Body of pancreas (tissue), 4 donors: ENCODE measurements around the gene FOXD3.

Experiments
- CTCF ChIP-seq, 7 experiments: fragments of 450-650 bp in 4 of 7; fragments of 200-600 bp in 3 of 7; sonication (generic) in 3 of 7; IDR thresholded peaks; one replicate each; pipeline ENCODE4 v1.5.1; 2016 to 2019; ENCODE audit warnings: antibody characterized with exemption in 7 of 7
- POLR2A ChIP-seq, 3 donors: fragments of 450-650 bp; IDR thresholded peaks; one replicate each; pipeline ENCODE4 v1.6.1; 2016; ENCODE audit warnings: antibody characterized with exemption in 3 of 3, mild to moderate bottlenecking in 2 of 3

DNA sequence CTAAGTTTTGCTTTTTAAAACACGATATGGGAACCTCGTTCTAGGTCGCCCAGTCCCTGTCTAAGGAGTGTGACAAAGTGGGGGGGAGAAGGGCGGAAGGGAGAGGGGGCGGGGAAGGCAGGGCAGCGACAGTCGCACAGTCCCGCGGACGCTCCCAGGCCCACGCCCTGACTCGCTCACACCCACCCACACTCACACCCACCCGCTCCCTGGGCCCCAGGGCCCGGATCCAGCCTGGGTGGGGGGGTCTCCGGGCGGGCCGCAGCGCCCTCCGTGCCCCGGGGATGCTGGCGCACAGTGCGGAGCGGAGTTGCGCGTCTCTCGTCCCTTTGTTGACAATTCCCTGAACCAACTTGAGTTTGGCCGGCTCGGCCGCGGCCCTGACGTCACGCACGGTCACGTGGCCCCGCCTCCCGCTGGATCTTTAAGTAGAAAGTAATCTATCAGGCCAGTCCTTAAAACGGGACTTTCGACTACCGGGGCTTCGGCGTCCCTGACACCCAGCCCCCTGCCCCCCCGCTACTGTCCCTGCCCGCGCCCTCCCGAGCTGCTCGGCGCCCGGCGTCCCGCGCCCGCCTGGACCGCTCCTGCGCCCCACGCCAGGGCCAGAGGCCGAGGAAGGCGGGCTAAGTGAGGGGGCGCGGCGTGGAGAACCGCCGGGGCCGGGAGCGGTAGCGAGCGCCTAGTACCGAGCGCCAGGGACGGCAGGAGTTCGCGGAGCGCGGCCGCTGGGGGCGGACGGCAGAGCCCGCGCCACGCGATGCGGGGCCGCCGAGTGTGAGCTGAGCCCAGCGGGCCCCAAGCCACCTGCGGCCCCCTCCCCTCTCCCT is at the start of gene FOXD3:
- TF ChIP-seq CTCF (IDR thresholded peaks at IDR 0.05) (no peak), POLR2A (IDR thresholded peaks at IDR 0.05) (no peak)
